Stimulated activated CD8-positive, alpha-beta memory T cell treated with anti-CD3 and anti-CD28 coated beads, Interleukin-4, amount 100 ng/mL, for 48 hours (primary cell): Measurements from ENCODE around the gene CLDN24.

Source experiments
- DNase-seq: peaks from one replicate; pipeline ENCODE4 v3.0.0-alpha.2; 2020

The CLDN24 gene

GRCh38 chr4:183322326-183322725 lies at the start of gene CLDN24:
TSS of gene CLDN24 (minus strand) at chr4:183322426. CDS start at chr4:183322426, 0 bp downstream.
- DNase-seq, result no peak

- DNase-seq, result no peak
These were observed 48.6 kb upstream of the CLDN24 start for GRCh38 chr4:183370786-183371185.

GRCh38 chr4:183369073-183369472 lies 46.8 kb upstream of the CLDN24 start:
- DNase-seq, result no peak

- no peak for DNase-seq
These were observed 44.1 kb upstream of the CLDN24 start for GRCh38 chr4:183366206-183366835.

- DNase-seq, result no peak
These were observed 41.8 kb upstream of the CLDN24 start for GRCh38 chr4:183364025-183364424.

- DNase-seq, result no peak
These were observed 40.8 kb upstream of the CLDN24 start for GRCh38 chr4:183362916-183363542.

GRCh38 chr4:183362036-183362435 lies 39.8 kb upstream of the CLDN24 start:
- no peak for DNase-seq

GRCh38 chr4:183360161-183360919 lies 38.1 kb upstream of the CLDN24 start:
- DNase-seq, result no peak

- DNase-seq, result no peak
These were observed 36.1 kb upstream of the CLDN24 start for GRCh38 chr4:183358215-183358755.

GRCh38 chr4:183356931-183357675 lies 34.9 kb upstream of the CLDN24 start:
- DNase-seq, result no peak

- DNase-seq, result no peak
These were observed 34.1 kb upstream of the CLDN24 start for GRCh38 chr4:183356173-183356830.

GRCh38 chr4:183355405-183355804 lies 33.2 kb upstream of the CLDN24 start:
- DNase-seq, result no peak

GRCh38 chr4:183354219-183354618 lies 32.0 kb upstream of the CLDN24 start:
- no peak for DNase-seq

- DNase-seq, result no peak
These were observed 31.3 kb upstream of the CLDN24 start for GRCh38 chr4:183353557-183353956.

- no peak for DNase-seq
These were observed 30.3 kb upstream of the CLDN24 start for GRCh38 chr4:183352546-183352945.

GRCh38 chr4:183350317-183351071 lies 28.3 kb upstream of the CLDN24 start:
- no peak for DNase-seq

GRCh38 chr4:183349673-183350072 lies 27.4 kb upstream of the CLDN24 start:
- no peak for DNase-seq

- DNase-seq, result peak; percentile 64
These were observed 26.8 kb upstream of the CLDN24 start for GRCh38 chr4:183348706-183349659.

GRCh38 chr4:183348136-183348535 lies 25.9 kb upstream of the CLDN24 start:
- DNase-seq, result no peak

- no peak for DNase-seq
These were observed 25.3 kb upstream of the CLDN24 start for GRCh38 chr4:183347566-183347965.

- no peak for DNase-seq
These were observed 24.9 kb upstream of the CLDN24 start for GRCh38 chr4:183347146-183347545.
